Spleen (tissue), 11 donors: ENCODE measurements around the gene TSHR. TPM values are rescaled to one million over a fixed set of nuclear protein-coding genes. Genes with fewer than 3 reads are reported as not detected.
"Not testable (repeated sequence)": the region's sequence is repeated elsewhere in the genome, so short reads cannot be mapped to it uniquely, and the experiment has no call there.

Experiments used
- DNase-seq: peaks from one replicate; pipeline ENCODE4 v3.0.0-alpha.2; 2020
- H3K27ac ChIP-seq, 8 donors: fragments of 200-600 bp; sonication (generic) in 7 of 8; 1 replicate in 4 of 8; 2 replicates in 4 of 8; pipeline versions ENCODE4 v1.5.0 to v1.8.0; 2016 to 2021; ENCODE audit warnings: inconsistent platforms in 4 of 8, mild to moderate bottlenecking in 4 of 8, moderate library complexity in 1 of 8
- H3K27me3 ChIP-seq, 7 donors: fragments of 200-600 bp; sonication (generic) in 6 of 7; replicated peaks in 1 of 7; 1 replicate in 4 of 7; 2 replicates in 3 of 7; pipeline versions ENCODE4 v1.5.0 to v1.8.0; 2016 to 2021; ENCODE audit warnings: inconsistent platforms in 3 of 7, mild to moderate bottlenecking in 1 of 7
- H3K36me3 ChIP-seq, 6 donors: fragments of 200-600 bp; sonication (generic) in 5 of 6; 1 replicate in 4 of 6; 2 replicates in 2 of 6; pipeline versions ENCODE4 v1.5.0 to v1.8.0; 2016 to 2021; ENCODE audit warnings: inconsistent platforms in 2 of 6
- H3K4me1 ChIP-seq, 6 donors: fragments of 200-600 bp; sonication (generic) in 5 of 6; 1 replicate in 3 of 6; 2 replicates in 3 of 6; pipeline versions ENCODE4 v1.5.0 to v1.8.0; 2016 to 2021; ENCODE audit warnings: inconsistent platforms in 3 of 6
- H3K4me3 ChIP-seq, 8 donors: fragments of 200-600 bp; sonication (generic) in 7 of 8; 1 replicate in 4 of 8; 2 replicates in 4 of 8; pipeline versions ENCODE4 v1.5.0 to v1.8.0; 2016 to 2021; ENCODE audit warnings: inconsistent platforms in 4 of 8, mild to moderate bottlenecking in 4 of 8, moderate library complexity in 2 of 8
- H3K9me3 ChIP-seq, 8 donors: fragments of 200-600 bp; sonication (generic) in 7 of 8; 1 replicate in 4 of 8; 2 replicates in 4 of 8; pipeline versions ENCODE4 v1.5.0 to v1.8.0; 2016 to 2021; ENCODE audit warnings: inconsistent platforms in 4 of 8
- POLR2A ChIP-seq, 3 donors: fragments of 450-650 bp; IDR thresholded peaks; one replicate each; pipeline ENCODE4 v1.5.1; 2017; ENCODE audit warnings: antibody characterized with exemption in 3 of 3, mild to moderate bottlenecking in 1 of 3
- POLR2AphosphoS5 ChIP-seq, 3 donors: sonication (generic); formaldehyde crosslinking; IDR thresholded peaks; one replicate each; pipeline ENCODE4 v1.5.1; 2017; ENCODE audit warnings: antibody characterized with exemption in 3 of 3
- WGBS, 5 donors: extraction: QIAGEN DNeasy Blood & Tissue Kit in 3 of 5; methylation state at CpG; one replicate each; pipeline versions ENCODE4 v1.1.5 to v1.1.7; 2013 to 2018; 5-methylcytosine and 5-hydroxymethylcytosine counted together
- intact Hi-C: fragments of 100-400 bp; cut with DNase I; formaldehyde crosslinking; loops from one replicate; pipeline ENCODE4 v1.15.0; 2023; ENCODE audit warnings: low total_unique reads
- polyA plus RNA-seq, 3 donors: library from polyadenylated mRNA; stranded (reverse); fragments of 200-250 nt; gene quantifications; one replicate each; pipeline ENCODE4 v1.2.1, GENCODE V29; 2013
- total RNA-seq, 7 donors: library from RNA; depleted of rRNA in 3 of 7; stranded (reverse); fragments of >200 nt in 3 of 7; fragmentation: NEBNext Ultra II Directional in 4 of 7; extraction: Animal tissue kit (Norgen Biotek cat#: 25700) in 4 of 7; gene quantifications; one replicate each; pipeline versions ENCODE4 v1.1.0 to v1.2.1, GENCODE V29; 2016 to 2021
- TF ChIP-seq, protein P1 (sequence below), 11 experiments: fragments of 200-600 bp in 7 of 11; fragments of 450-650 bp in 4 of 11; sonication (generic) in 4 of 11; IDR thresholded peaks in 8 of 11; conservative IDR thresholded peaks in 3 of 11; 1 replicate in 7 of 11; 2 replicates in 4 of 11; pipeline versions ENCODE4 v1.4.0 to v1.8.0; 2016 to 2021; ENCODE audit warnings: antibody characterized with exemption in 11 of 11, inconsistent platforms in 4 of 11, mild to moderate bottlenecking in 1 of 11
- donor health status: healthy with polysubstance abuse.
- donor health status: DM: no; HTN: no; CAD: no; lungs with moderate emphysema.
- donor health status: DM: no; HTN: no; CAD: no.
- donor health status: Bipolar disorder and iron deficiency.
- donor health status: healthy.
- donor health status: DM: no; HTN: no; CAD: no.
- donor health status: DM: yes; HTN: yes; CAD: no.

The TSHR gene
- total and polyA plus RNA-seq, 10 donors, result 0.22 to 3.1 (median 0.46) TPM; not detected in 1

DNA sequence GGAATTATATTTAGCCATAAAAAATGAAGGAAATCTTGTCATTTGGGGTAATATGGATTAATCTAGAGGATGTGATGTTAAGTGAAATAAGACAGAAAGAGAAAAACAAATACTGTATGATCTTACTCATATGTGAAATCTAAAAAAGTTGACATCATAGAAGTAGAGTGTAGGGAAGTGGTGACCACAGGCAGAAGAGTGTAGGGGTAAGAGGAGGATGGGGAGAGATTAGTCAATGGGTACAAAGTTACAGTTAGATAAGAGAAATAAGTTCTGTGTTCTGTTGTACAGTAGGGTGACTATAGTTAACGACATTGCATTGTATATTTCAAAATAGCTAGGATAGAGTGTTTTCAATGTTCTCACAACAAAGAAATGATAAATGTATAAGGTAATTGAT lies 87.0 kb downstream of the TSHR start:
- Histone ChIP-seq H3K36me3 (no peaks in the 10 kb centered on the region), H3K4me1 (no peaks in the 10 kb centered on the region), H3K27ac (no peak overlapping the region), H3K9me3 (peaks cover 0 to 27% (median 3%) of the 10 kb centered on the region in 8 donors), H3K4me3 (no peak overlapping the region), H3K27me3 (no peaks in the 10 kb centered on the region)
- intact Hi-C loops, result no loop called here
- no peak for DNase-seq
- WGBS, 5 donors, result 68 to 83% (median 75%) methylated on average over 1 of the region's 1 CpG
- TF ChIP-seq POLR2A (IDR thresholded peaks at IDR 0.05) (no peak), POLR2AphosphoS5 (IDR thresholded peaks at IDR 0.05) (no peak)
- TF ChIP-seq, protein P1, sequence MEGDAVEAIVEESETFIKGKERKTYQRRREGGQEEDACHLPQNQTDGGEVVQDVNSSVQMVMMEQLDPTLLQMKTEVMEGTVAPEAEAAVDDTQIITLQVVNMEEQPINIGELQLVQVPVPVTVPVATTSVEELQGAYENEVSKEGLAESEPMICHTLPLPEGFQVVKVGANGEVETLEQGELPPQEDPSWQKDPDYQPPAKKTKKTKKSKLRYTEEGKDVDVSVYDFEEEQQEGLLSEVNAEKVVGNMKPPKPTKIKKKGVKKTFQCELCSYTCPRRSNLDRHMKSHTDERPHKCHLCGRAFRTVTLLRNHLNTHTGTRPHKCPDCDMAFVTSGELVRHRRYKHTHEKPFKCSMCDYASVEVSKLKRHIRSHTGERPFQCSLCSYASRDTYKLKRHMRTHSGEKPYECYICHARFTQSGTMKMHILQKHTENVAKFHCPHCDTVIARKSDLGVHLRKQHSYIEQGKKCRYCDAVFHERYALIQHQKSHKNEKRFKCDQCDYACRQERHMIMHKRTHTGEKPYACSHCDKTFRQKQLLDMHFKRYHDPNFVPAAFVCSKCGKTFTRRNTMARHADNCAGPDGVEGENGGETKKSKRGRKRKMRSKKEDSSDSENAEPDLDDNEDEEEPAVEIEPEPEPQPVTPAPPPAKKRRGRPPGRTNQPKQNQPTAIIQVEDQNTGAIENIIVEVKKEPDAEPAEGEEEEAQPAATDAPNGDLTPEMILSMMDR (IDR thresholded peaks at IDR 0.05 in 8 of 11, conservative IDR thresholded peaks at IDR 0.05 in 3 of 11), result no peak

DNA sequence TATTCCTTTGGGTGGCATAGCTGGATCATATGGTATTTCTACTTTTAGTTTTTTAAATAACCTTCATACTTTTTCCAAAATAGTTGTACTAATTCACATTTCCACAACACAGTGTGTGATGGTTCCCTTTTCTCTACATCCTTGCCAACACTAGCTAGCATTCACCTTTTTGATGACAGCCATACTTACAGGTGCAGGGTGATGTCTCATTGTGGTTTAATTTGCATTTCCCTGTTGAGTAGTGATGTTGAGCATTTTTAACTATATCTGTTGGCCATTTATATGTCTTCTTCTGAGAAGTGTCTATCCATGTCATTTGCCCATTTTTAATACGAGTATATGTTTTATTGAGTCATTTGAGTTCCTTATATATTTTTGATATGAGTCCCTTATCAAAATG lies 96.1 kb downstream of the TSHR start:
- no peak for DNase-seq
- WGBS, 5 donors, result 71 to 93% (median 83%) methylated on average over 1 of the region's 1 CpG
- Histone ChIP-seq H3K27ac (no peak overlapping the region), H3K27me3 (no peaks in the 10 kb centered on the region), H3K4me3 (no peak overlapping the region), H3K9me3 (peaks cover 0 to 38% (median 24%) of the 10 kb centered on the region in 8 donors), H3K36me3 (no peaks in the 10 kb centered on the region), H3K4me1 (no peaks in the 10 kb centered on the region)
- intact Hi-C loops, result no loop called here
- TF ChIP-seq POLR2A (IDR thresholded peaks at IDR 0.05) (no peak), POLR2AphosphoS5 (IDR thresholded peaks at IDR 0.05) (no peak)
- TF ChIP-seq, protein P1 (IDR thresholded peaks at IDR 0.05 in 8 of 11, conservative IDR thresholded peaks at IDR 0.05 in 3 of 11), result no peak

DNA sequence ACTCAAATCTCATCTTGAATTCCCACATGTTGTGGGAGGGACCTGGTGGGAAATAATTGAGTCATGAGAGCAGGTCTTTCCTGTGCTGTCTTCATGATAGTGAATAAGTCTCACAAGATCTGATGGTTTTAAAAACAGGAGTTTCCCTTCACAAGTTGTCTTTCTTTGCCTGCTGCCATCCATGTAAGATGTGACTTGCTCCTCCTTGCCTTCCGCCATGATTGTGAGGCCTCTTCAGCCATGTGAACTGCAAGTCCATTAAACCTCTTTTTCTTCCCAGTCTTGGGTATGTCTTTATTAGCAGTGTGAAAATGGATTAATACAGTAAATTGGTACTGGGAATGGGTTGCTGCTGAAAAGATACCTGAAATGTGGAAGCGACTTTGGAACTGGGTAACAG lies 98.6 kb downstream of the TSHR start:
- H3K27ac ChIP-seq, H3K4me1 ChIP-seq, intact Hi-C loops, H3K36me3 ChIP-seq, DNase-seq, H3K27me3 ChIP-seq, H3K4me3 ChIP-seq: not testable (repeated sequence)
- 91 to 97% (median 94%) methylated on average over 2 of the region's 2 CpGs for WGBS, 5 donors
- H3K9me3 ChIP-seq, result peaks cover 0 to 38% (median 24%) of the 10 kb centered on the region in 8 donors

DNA sequence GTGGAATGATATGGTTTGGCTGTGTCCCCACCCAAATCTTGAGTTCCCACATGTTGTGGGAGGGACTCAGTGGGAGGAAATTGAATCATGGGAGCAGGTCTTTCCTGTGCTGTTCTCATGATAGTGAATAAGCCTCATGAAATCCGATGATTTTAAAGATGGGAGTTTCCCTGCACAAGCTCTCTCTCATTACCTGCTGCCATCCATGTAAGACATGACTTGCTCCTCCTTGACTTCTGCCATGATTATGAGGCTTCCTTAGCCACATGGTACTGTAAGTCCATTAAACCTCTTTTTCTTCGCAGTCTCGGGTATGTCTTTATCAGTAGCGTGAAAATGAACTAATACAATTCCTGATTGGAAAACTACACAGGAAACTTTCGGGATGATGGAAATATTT lies 100.5 kb downstream of the TSHR start:
- TF ChIP-seq POLR2AphosphoS5 (IDR thresholded peaks at IDR 0.05), result no peak
- no peak for TF ChIP-seq POLR2A (IDR thresholded peaks at IDR 0.05)
- TF ChIP-seq, protein P1 (IDR thresholded peaks at IDR 0.05 in 8 of 11, conservative IDR thresholded peaks at IDR 0.05 in 3 of 11), result no peak
- no peak overlapping the region for H3K27ac ChIP-seq
- no peak for DNase-seq
- intact Hi-C loops, result no loop called here
- H3K4me1 ChIP-seq, result no peaks in the 10 kb centered on the region
- H3K27me3 ChIP-seq, result no peaks in the 10 kb centered on the region
- H3K4me3 ChIP-seq, result no peak overlapping the region
- WGBS, 5 donors, result 92 to 98% (median 95%) methylated on average over 5 of the region's 5 CpGs
- no peaks in the 10 kb centered on the region for H3K36me3 ChIP-seq
- H3K9me3 ChIP-seq, result peaks cover 0 to 38% (median 24%) of the 10 kb centered on the region in 8 donors

DNA sequence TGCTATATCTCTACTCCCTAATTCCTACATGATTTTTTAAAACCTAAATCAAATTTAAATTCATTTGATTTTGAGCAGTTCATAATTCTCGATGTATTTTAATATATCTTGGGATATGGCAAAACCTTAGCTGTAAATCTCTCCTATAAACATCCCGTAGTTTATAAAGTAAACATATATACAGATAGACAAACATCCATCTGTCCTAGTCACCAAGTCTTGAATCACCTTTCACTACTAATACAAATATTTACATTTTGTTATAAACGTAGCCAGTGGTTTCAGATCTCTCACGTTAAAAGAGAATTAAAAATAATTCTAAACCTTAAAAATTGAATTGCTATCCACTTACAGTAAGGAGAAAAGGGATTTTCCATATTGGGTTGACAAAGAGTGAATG lies 107.0 kb downstream of the TSHR start:
- H3K27ac ChIP-seq, result no peak overlapping the region
- no peak overlapping the region for H3K4me3 ChIP-seq
- H3K36me3 ChIP-seq, result no peaks in the 10 kb centered on the region
- no peak for DNase-seq
- intact Hi-C loops, result no loop called here
- H3K9me3 ChIP-seq, result peaks cover 0 to 3% (median 0%) of the 10 kb centered on the region in 8 donors
- no peaks in the 10 kb centered on the region for H3K4me1 ChIP-seq
- H3K27me3 ChIP-seq, result peaks cover 0 to 3% (median 0%) of the 10 kb centered on the region in 7 donors
- 53 to 71% (median 66%) methylated on average over 4 of the region's 4 CpGs for WGBS, 5 donors
- TF ChIP-seq POLR2AphosphoS5 (IDR thresholded peaks at IDR 0.05) (no peak), POLR2A (IDR thresholded peaks at IDR 0.05) (no peak)
- TF ChIP-seq, protein P1 (IDR thresholded peaks at IDR 0.05 in 8 of 11, conservative IDR thresholded peaks at IDR 0.05 in 3 of 11), result no peak
